Keratinocyte (primary cell): ENCODE measurements around the gene CDIP1. TPM values are rescaled to one million over a fixed set of nuclear protein-coding genes. Genes with fewer than 3 reads are reported as not detected.
A peak's percentile ranks its signal among the peaks of the same experiment; 100 is the strongest.

Experiments
- DNase-seq: peaks from one replicate; pipeline ENCODE4 v3.0.0-alpha.2; 2011; ENCODE audit warnings: low read depth, missing footprints, low spot score
- FAIRE-seq: peaks from 2 replicates; lab custom pipeline; 2011; peaks lifted over from hg19 to GRCh38; lab: Jason Lieb, UNC
- H2AFZ ChIP-seq: 2 replicates; pipeline ENCODE4 v1.6.0; 2012; ENCODE audit warnings: low read length, control low read depth, inconsistent platforms; ENCODE audit not compliant: control insufficient read depth
- H3K27ac ChIP-seq: 2 replicates; pipeline ENCODE4 v1.5.1; 2011; ENCODE audit warnings: low read length; ENCODE audit not compliant: control insufficient read depth, insufficient read depth
- H3K27me3 ChIP-seq: 3 replicates; pipeline ENCODE4 v1.6.0; 2011; ENCODE audit warnings: low read length; ENCODE audit not compliant: control insufficient read depth, insufficient read depth; ENCODE audit errors: extremely low read depth
- H3K36me3 ChIP-seq, 2 experiments: 2 replicates in 1 of 2; 3 replicates in 1 of 2; pipeline ENCODE4 v1.5.1; 2011; ENCODE audit warnings: low read length in 2 of 2, mild to moderate bottlenecking in 1 of 2; ENCODE audit not compliant: control insufficient read depth in 2 of 2, insufficient read depth in 2 of 2; ENCODE audit errors: extremely low read depth in 1 of 2
- H3K4me1 ChIP-seq: 3 replicates; pipeline ENCODE4 v1.5.1; 2011; ENCODE audit warnings: low read length; ENCODE audit not compliant: control insufficient read depth, insufficient read depth; ENCODE audit errors: extremely low read depth
- H3K4me2 ChIP-seq: 3 replicates; pipeline ENCODE4 v1.6.0; 2011; ENCODE audit warnings: low read depth, low read length; ENCODE audit not compliant: control insufficient read depth, insufficient read depth; ENCODE audit errors: extremely low read depth
- H3K4me3 ChIP-seq, 3 experiments: fragments of 200-600 bp in 1 of 3; sonication (generic) in 1 of 3; 2 replicates in 2 of 3; 3 replicates in 1 of 3; pipeline ENCODE4 v1.5.1; 2011 to 2016; ENCODE audit warnings: low read length in 3 of 3, mild to moderate bottlenecking in 3 of 3, control low read depth in 2 of 3, inconsistent platforms in 1 of 3, low read depth in 1 of 3, mixed read lengths in 1 of 3, mixed run types in 1 of 3, moderate library complexity in 1 of 3; ENCODE audit not compliant: control insufficient read depth in 2 of 3, insufficient read depth in 2 of 3; ENCODE audit errors: extremely low read depth in 1 of 3
- H3K79me2 ChIP-seq: 2 replicates; pipeline ENCODE4 v1.6.0; 2012; ENCODE audit warnings: low read length; ENCODE audit not compliant: control insufficient read depth, insufficient read depth
- H3K9ac ChIP-seq: 3 replicates; pipeline ENCODE4 v1.6.0; 2011; ENCODE audit warnings: low read length; ENCODE audit not compliant: control insufficient read depth, insufficient read depth; ENCODE audit errors: extremely low read depth
- H3K9me1 ChIP-seq: 3 replicates; pipeline ENCODE4 v1.6.0; 2011; ENCODE audit warnings: low read length; ENCODE audit not compliant: control insufficient read depth, insufficient read depth; ENCODE audit errors: extremely low read depth
- H3K9me3 ChIP-seq: 2 replicates; pipeline ENCODE4 v1.5.1; 2012; ENCODE audit warnings: low read depth, low read length; ENCODE audit not compliant: control insufficient read depth
- H4K20me1 ChIP-seq: 3 replicates; pipeline ENCODE4 v1.6.0; 2011; ENCODE audit warnings: low read length; ENCODE audit not compliant: control insufficient read depth, insufficient read depth; ENCODE audit errors: extremely low read depth
- CTCF ChIP-seq, 3 experiments: IDR thresholded peaks in 1 of 3; conservative IDR thresholded peaks in 1 of 3; optimal IDR thresholded peaks in 1 of 3; 2 replicates in 2 of 3; 3 replicates in 1 of 3; pipeline versions ENCODE3 to v1.5.1; 2011; ENCODE audit warnings: low read length in 3 of 3, mild to moderate bottlenecking in 3 of 3, moderate library complexity in 2 of 3, control low read depth in 1 of 3, inconsistent platforms in 1 of 3; ENCODE audit not compliant: insufficient read depth in 2 of 3; ENCODE audit errors: extremely low read depth in 1 of 3
- EZH2 ChIP-seq: IDR thresholded peaks from one replicate; pipeline ENCODE4 v1.6.1; 2012; ENCODE audit warnings: inconsistent platforms, mild to moderate bottlenecking, low read length, moderate library complexity
- dilution Hi-C: fragments of 300-500 bp; cut with MboI; formaldehyde crosslinking; loops from one replicate; pipeline ENCODE4 v1.7.0; 2020; ENCODE audit warnings: low sequenced_read_pairs; ENCODE audit not compliant: extremely low pct_ligation_motif_present
- polyA plus RNA-seq, 5 experiments: library from polyadenylated mRNA; depleted of rRNA in 3 of 5; stranded (reverse) in 3 of 5; stranded (forward) in 1 of 5; unstranded in 1 of 5; fragments of >200 nt; gene quantifications; 1 replicate in 1 of 5; 2 replicates in 3 of 5; 3 replicates in 1 of 5; pipeline versions ENCODE4 v1.2.1 to v1.2.3, GENCODE V29; 2011 to 2012; ENCODE audit warnings: missing spikeins in 2 of 5, low read depth in 1 of 5, low replicate concordance in 1 of 5

The CDIP1 gene
- polyA plus RNA-seq, 1 donor (not counting 4 experiments of a cell fraction or from before 2014, with no cell fraction given): 19.8 TPM

DNA sequence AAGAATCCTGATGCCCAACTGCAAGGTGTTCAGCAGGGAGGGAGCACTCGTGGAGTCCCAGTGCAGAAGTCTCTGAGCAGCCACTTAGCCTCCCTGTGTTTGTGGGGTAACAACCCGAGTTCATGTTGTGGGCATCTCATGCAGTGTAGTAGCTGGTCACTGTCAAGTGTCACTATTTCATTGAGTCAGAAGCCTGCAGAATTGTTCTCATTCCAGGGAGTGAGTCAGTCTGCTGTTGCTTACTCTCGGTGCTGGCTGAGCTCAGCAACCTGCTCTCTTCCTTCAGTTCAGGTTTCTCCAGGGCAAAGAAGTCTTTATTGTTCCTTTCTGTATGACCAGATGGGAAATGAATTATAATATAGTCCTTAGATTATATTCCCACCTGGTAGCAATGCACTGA, 38.3 kb downstream of the CDIP1 start:
- TF ChIP-seq EZH2 (no peak), CTCF (optimal IDR thresholded peaks at IDR 0.05 in 1 of 3, IDR thresholded peaks at IDR 0.05 in 1 of 3, conservative IDR thresholded peaks at IDR 0.05 in 1 of 3; ENCODE audit: extremely low read depth in 1 of 3, insufficient read depth in 2 of 3, low read length in 3 of 3) (no peak)
- H3K27ac ChIP-seq: peak overlapping the region; percentile 86
- dilution Hi-C loops: no loop called here
- no peak overlapping the region for H2AFZ ChIP-seq
- no peaks in the 10 kb centered on the region for H3K9me3 ChIP-seq
- no peaks in the 10 kb centered on the region for H3K27me3 ChIP-seq
- peak overlapping the region; percentile 65 for H3K9ac ChIP-seq
- H3K4me3 ChIP-seq: peak overlapping the region in 2 of 3 experiments; percentile 45 to 50
- peaks cover 6 to 22% of the 10 kb centered on the region in 2 experiments for H3K36me3 ChIP-seq
- peaks cover 72% of the 10 kb centered on the region for H3K4me1 ChIP-seq
- H3K4me2 ChIP-seq: peak overlapping the region; percentile 93
- H4K20me1 ChIP-seq: peaks cover 21% of the 10 kb centered on the region
- H3K79me2 ChIP-seq: peaks cover 81% of the 10 kb centered on the region
- H3K9me1 ChIP-seq: peaks cover 10% of the 10 kb centered on the region
- no peak for DNase-seq
- FAIRE-seq: peak; percentile 92

GRCh38 chr16:4499196-4499555, 39.4 kb downstream of the CDIP1 start:
- H4K20me1 ChIP-seq: peaks cover 20% of the 10 kb centered on the region
- H3K79me2 ChIP-seq: peaks cover 72% of the 10 kb centered on the region
- H3K9me3 ChIP-seq: no peaks in the 10 kb centered on the region
- peaks cover 6 to 22% of the 10 kb centered on the region in 2 experiments for H3K36me3 ChIP-seq
- no peaks in the 10 kb centered on the region for H3K27me3 ChIP-seq
- H3K4me3 ChIP-seq: no peak overlapping the region
- dilution Hi-C loops: no loop called here
- FAIRE-seq (no peak), DNase-seq (no peak)
- peak overlapping the region; percentile 82 for H3K27ac ChIP-seq
- no peak for TF ChIP-seq EZH2
- no peak for TF ChIP-seq CTCF (optimal IDR thresholded peaks at IDR 0.05 in 1 of 3, IDR thresholded peaks at IDR 0.05 in 1 of 3, conservative IDR thresholded peaks at IDR 0.05 in 1 of 3; ENCODE audit: extremely low read depth in 1 of 3, insufficient read depth in 2 of 3, low read length in 3 of 3)
- H3K4me2 ChIP-seq: peak overlapping the region; percentile 67
- H3K9ac ChIP-seq: no peak overlapping the region
- H3K4me1 ChIP-seq: peaks cover 83% of the 10 kb centered on the region
- H3K9me1 ChIP-seq: peaks cover 10% of the 10 kb centered on the region
- H2AFZ ChIP-seq: no peak overlapping the region
